ENCODE data around the gene ARHGAP31.

Gene ARHGAP31

GRCh38 chr3:119298565-119298941 is 4.4 kb downstream of the ARHGAP31 start:
- no peak overlapping the region for H3K4me3 ChIP-seq (ENCODE audit: low read depth, low read length)
- no peak for DNase-seq (ENCODE audit: low read depth)
- TF ChIP-seq MYC (IDR thresholded peaks at IDR 0.05; ENCODE audit: low read depth, low read length): no peak
- TF ChIP-seq, protein P1, sequence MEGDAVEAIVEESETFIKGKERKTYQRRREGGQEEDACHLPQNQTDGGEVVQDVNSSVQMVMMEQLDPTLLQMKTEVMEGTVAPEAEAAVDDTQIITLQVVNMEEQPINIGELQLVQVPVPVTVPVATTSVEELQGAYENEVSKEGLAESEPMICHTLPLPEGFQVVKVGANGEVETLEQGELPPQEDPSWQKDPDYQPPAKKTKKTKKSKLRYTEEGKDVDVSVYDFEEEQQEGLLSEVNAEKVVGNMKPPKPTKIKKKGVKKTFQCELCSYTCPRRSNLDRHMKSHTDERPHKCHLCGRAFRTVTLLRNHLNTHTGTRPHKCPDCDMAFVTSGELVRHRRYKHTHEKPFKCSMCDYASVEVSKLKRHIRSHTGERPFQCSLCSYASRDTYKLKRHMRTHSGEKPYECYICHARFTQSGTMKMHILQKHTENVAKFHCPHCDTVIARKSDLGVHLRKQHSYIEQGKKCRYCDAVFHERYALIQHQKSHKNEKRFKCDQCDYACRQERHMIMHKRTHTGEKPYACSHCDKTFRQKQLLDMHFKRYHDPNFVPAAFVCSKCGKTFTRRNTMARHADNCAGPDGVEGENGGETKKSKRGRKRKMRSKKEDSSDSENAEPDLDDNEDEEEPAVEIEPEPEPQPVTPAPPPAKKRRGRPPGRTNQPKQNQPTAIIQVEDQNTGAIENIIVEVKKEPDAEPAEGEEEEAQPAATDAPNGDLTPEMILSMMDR (IDR thresholded peaks at IDR 0.05; ENCODE audit: low read depth, low read length): no peak
- TF ChIP-seq, protein P2, sequence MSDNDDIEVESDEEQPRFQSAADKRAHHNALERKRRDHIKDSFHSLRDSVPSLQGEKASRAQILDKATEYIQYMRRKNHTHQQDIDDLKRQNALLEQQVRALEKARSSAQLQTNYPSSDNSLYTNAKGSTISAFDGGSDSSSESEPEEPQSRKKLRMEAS (IDR thresholded peaks at IDR 0.05; ENCODE audit: low read depth, low read length): no peak
- TF ChIP-seq POLR2A (IDR thresholded peaks at IDR 0.05; ENCODE audit: extremely low read depth, insufficient read length): no peak

DNA sequence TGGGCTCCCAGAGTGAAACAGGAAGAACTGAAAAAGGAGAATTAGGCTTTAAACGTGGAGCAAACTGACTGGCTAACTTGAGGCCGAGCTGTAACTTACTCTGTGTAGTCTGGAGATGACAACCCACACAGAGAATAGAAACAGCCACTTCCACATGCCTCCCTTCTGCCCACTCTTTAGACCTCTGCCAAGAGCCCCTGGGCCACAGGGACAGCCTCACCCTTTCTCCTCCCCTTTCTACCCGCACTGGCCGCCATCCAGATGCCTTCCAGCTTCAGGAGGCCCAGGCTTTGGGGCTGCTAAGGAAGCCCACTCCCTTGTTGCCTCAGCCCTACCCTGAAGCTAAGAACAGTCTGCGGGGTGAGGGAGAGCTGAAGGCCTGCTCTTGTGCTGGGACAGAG is 6.8 kb downstream of the ARHGAP31 start:
- no peak overlapping the region for H3K4me3 ChIP-seq (ENCODE audit: low read depth, low read length)
- TF ChIP-seq, protein P1 (IDR thresholded peaks at IDR 0.05; ENCODE audit: low read depth, low read length): no peak
- TF ChIP-seq POLR2A (IDR thresholded peaks at IDR 0.05; ENCODE audit: extremely low read depth, insufficient read length) (no peak), MYC (IDR thresholded peaks at IDR 0.05; ENCODE audit: low read depth, low read length) (no peak)
- TF ChIP-seq, protein P2 (IDR thresholded peaks at IDR 0.05; ENCODE audit: low read depth, low read length): no peak
- no peak for DNase-seq (ENCODE audit: low read depth)

DNA sequence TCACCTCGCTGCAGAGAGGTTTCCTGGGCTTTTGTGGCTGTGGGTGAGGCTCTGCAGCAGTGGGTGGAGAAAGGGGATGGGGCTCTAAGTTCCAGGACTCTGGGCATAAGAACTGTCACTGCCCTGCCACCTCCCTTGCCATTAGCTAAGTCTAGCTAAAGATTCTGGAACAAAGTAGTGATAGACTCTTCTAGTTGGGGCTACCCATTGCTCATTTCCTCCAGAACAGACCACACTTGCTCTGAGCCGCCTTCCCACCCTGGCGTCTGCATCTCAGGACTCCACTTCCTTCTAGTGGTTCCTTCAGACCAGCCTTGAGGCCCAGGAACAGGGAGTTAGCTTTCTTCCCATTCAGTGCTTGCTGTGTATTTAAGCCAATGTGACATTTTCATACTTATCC is 7.5 kb downstream of the ARHGAP31 start:
- no peak overlapping the region for H3K4me3 ChIP-seq (ENCODE audit: low read depth, low read length)

GRCh38 chr3:119302697-119303551 is 8.7 kb downstream of the ARHGAP31 start:
- no peak overlapping the region for H3K4me3 ChIP-seq (ENCODE audit: low read depth, low read length)
- TF ChIP-seq MYC (IDR thresholded peaks at IDR 0.05; ENCODE audit: low read depth, low read length) (no peak), POLR2A (IDR thresholded peaks at IDR 0.05; ENCODE audit: extremely low read depth, insufficient read length) (no peak)
- TF ChIP-seq, protein P2 (IDR thresholded peaks at IDR 0.05; ENCODE audit: low read depth, low read length): no peak
- TF ChIP-seq, protein P1 (IDR thresholded peaks at IDR 0.05; ENCODE audit: low read depth, low read length): no peak
- DNase-seq (ENCODE audit: low read depth): no peak

More for the DNA sequence above, 7.5 kb downstream of the ARHGAP31 start:
- peak; percentile 25 for DNase-seq (ENCODE audit: low read depth)
- TF ChIP-seq MYC (IDR thresholded peaks at IDR 0.05; ENCODE audit: low read depth, low read length) (no peak), POLR2A (IDR thresholded peaks at IDR 0.05; ENCODE audit: extremely low read depth, insufficient read length) (no peak)
- TF ChIP-seq, protein P2 (IDR thresholded peaks at IDR 0.05; ENCODE audit: low read depth, low read length): no peak
- TF ChIP-seq, protein P1 (IDR thresholded peaks at IDR 0.05; ENCODE audit: low read depth, low read length): no peak

GRCh38 chr3:119304201-119304713 is 10.1 kb downstream of the ARHGAP31 start:
- DNase-seq (ENCODE audit: low read depth): no peak
- TF ChIP-seq MYC (IDR thresholded peaks at IDR 0.05; ENCODE audit: low read depth, low read length) (no peak), POLR2A (IDR thresholded peaks at IDR 0.05; ENCODE audit: extremely low read depth, insufficient read length) (no peak)
- TF ChIP-seq, protein P1 (IDR thresholded peaks at IDR 0.05; ENCODE audit: low read depth, low read length): no peak
- TF ChIP-seq, protein P2 (IDR thresholded peaks at IDR 0.05; ENCODE audit: low read depth, low read length): no peak
- no peak overlapping the region for H3K4me3 ChIP-seq (ENCODE audit: low read depth, low read length)
